GM19043 (cell line): ENCODE data around the gene FARP1.

Source experiments
- ATAC-seq: cut with Tn5 transposase; IDR thresholded peaks from one replicate; pipeline ENCODE4 v1.9.1; 2021; ENCODE audit warnings: low read depth; ENCODE audit not compliant: unreplicated experiment

The FARP1 gene

GRCh38 chr13:98198683-98199082 lies 55.8 kb downstream of the FARP1 start:
- no peak for ATAC-seq

DNA sequence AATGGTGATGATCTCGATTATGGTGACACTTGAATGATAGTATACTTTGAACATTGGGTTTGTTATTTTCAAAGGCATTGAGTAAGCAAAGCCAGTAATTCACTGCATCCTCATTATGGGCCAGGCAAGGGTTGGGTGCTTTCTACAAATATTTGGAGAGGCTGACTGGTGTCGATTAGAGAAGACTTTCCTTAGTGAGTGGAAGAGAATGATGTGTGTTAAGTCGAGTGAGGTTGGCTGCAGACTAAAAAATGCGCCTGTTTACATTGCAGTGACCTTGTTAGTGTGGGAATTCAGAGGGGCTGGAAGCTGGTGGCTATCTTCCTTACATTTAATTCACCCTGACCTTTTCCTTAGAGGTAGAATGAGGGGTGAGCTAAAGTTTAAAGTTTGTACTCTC lies 56.6 kb downstream of the FARP1 start:
- no peak for ATAC-seq

GRCh38 chr13:98200211-98200878 lies 57.5 kb downstream of the FARP1 start:
- no peak for ATAC-seq

- ATAC-seq: no peak
Measured at GRCh38 chr13:98201189-98201588, 58.3 kb downstream of the FARP1 start.

- ATAC-seq: no peak
Measured at GRCh38 chr13:98201984-98202383, 59.1 kb downstream of the FARP1 start.

- no peak for ATAC-seq
Measured at GRCh38 chr13:98203646-98204326, 60.9 kb downstream of the FARP1 start.

DNA sequence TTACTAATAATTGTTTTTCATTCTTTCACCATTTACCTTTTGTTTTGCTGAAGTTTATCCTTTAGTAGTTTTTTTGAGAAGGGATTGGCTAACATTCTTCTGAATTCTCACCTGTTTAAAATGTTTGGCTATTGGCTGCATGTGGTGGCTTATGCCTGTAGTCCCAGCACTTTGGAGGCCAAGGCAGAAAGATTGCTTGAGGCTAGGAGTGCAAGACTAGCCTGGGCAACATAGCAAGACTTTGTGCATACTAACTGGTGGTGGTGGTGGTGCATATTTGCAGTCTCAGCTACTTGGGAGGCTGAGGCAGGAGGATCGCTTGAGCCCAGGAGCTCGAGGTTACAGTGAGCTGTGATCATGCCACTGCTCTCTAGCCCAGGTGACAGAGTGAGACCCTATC lies 61.7 kb downstream of the FARP1 start:
- ATAC-seq: no peak

- ATAC-seq: no peak
Measured at GRCh38 chr13:98206946-98207345, 64.1 kb downstream of the FARP1 start.

DNA sequence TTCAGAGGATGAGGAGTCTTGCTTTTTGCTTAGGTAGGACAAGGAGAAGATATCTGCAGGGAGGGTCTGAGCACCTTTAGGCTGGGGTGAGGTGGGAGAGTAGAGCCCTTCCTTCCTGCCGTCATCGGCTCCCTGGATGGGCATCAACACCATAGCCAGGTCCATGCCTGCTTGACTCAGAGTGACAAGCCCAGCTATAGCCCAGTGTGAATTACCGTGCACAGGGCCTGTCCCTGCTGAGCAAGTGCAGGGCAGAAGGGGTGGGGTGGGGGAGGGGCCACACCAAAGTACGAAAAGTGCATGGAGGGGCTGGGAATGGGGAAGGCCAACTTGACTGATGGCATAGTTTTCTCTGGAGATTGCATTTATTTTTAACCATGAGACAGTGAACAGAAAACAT lies 64.5 kb downstream of the FARP1 start:
- ATAC-seq: no peak

- no peak for ATAC-seq
Measured at GRCh38 chr13:98208606-98209005, 65.7 kb downstream of the FARP1 start.

- no peak for ATAC-seq
Measured at GRCh38 chr13:98212763-98213162, 69.9 kb downstream of the FARP1 start.

DNA sequence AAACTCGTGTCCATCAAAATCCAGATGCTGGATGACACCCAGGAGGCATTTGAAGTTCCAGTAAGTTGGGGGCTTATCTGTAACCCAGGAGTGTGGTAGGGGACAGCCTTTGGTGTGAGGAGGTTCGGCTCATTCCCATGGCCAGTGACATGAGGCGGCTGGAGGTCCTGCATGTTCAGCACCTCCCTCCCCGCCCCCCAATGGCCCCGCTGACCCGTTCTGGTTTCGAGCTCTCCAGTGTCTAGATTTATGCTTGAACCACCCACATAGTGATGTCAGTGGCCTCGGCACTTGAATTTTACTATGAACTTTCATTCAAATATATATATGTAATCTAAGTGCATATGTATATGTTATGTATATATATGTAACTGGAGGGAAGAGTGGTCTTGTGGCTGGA lies 70.5 kb downstream of the FARP1 start:
- ATAC-seq: no peak

DNA sequence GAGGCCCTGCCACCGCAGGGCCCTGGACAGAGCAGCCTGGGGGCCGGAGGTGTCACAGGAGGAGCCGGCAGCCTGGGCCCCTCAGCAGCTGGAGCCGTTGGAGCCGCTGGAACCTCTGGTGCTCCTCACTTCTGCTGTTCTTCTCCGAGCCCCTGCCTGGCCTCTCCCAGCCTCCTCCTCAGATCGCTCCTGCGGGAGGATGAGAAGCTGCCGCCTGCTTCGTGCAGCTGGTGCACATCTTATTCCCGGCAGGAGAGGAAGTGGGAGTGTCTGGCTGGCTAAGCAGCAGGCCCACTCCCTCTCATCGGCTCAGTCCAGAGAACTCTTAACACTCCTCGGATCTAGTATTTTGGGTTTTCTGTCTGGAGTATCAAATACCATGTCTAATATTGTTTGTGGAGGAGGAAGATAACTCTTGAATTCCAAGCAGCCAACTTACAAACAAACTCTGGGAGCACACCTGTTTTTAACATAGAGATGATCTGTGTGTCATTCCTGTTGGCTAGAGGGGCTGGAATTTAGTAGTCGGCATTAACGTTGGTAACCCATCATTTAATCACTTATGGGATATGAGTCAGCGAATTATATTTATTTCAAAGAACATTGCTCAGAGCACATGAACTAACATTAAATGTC lies 71.2 kb downstream of the FARP1 start:
- ATAC-seq: no peak

- no peak for ATAC-seq
Measured at GRCh38 chr13:98214707-98215106, 71.8 kb downstream of the FARP1 start.

GRCh38 chr13:98215508-98215907 lies 72.6 kb downstream of the FARP1 start:
- ATAC-seq: no peak

GRCh38 chr13:98216135-98216565 lies 73.3 kb downstream of the FARP1 start:
- no peak for ATAC-seq

DNA sequence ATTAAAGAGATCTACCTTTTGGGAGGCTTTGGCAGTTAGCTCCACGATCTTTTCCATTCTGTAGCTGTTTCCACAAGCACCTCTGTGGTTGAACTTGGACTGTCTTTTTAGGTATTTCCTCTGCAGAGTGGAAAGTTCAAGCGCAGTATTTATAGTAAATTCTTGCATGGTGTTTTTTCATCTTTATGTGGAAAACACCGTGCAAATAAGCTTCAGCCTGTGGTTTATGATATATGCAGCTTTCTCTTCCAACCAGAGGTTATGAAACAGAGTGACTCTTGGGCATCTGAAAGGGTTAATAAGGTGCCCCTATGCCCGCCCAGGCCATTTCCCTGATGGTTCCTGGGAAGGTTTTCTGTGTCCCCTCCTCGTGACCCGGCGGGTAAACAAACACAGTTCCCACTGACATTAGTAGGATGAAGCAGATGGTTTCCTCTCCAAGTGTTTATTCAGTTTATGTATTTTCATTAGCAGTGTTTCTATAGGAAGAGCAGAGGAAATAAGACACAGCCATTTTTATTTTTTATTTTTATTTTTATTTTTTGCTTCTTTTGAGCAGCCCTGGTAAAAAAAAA lies 73.9 kb downstream of the FARP1 start:
- no peak for ATAC-seq

GRCh38 chr13:98217597-98217996 lies 74.7 kb downstream of the FARP1 start:
- ATAC-seq: no peak

- no peak for ATAC-seq
Measured at GRCh38 chr13:98219685-98220084, 76.8 kb downstream of the FARP1 start.

DNA sequence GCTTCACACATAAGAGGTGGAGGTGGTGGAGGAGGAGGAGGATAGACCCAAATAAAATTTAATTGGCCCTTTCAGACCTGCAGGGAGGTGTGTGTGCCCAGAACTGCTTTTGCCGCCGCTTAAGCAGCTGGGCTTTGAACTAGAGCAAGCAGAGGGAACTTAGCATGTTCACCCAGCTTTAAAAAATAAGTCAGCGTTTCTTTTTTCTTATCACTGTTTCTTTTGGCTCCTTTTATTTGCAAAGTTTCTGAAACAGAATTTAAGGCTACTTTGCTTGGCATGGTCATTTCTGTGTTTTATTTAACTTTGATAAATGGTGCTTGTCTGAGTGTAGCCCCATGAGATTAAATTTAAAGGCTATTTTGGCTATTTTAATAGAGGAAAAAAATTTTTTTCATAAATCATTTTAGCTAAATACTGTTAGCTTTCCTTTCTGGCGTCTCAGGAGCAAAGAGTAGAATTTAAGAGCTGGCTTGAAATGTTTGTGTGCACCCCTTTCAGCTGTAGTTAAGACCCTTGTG lies 77.4 kb downstream of the FARP1 start:
- no peak for ATAC-seq

GRCh38 chr13:98221234-98221633 lies 78.3 kb downstream of the FARP1 start:
- ATAC-seq: no peak
